Endothelial cell of umbilical vein (primary cell): ENCODE measurements around the gene BAZ1B. TPM values are rescaled to one million over a fixed set of nuclear protein-coding genes. Genes with fewer than 3 reads are reported as not detected.

Experiments
- BruUV-seq: library from RNA; stranded (reverse); fragments of 400-500 nt; replicated peaks from 2 replicates; lab custom pipeline; 2021; lab: Mats Ljungman, UMichigan
- CTCF ChIA-PET: fragments of 300-600, 350-600 bp; sonication (Branson Sonifier 250); formaldehyde crosslinking; loops from one replicate; lab custom pipeline; 2021; ENCODE audit warnings: antibody characterized with exemption, inconsistent platforms; lab: Charles Lee
- POLR2A ChIA-PET: fragments of 300-600, 350-600 bp; sonication (Branson Sonifier 250); formaldehyde crosslinking; loops from one replicate; lab custom pipeline; 2021; ENCODE audit warnings: antibody characterized with exemption, inconsistent platforms; lab: Charles Lee
- DNase-seq: peaks from one replicate; pipeline ENCODE4 v3.0.0-alpha.2; 2011; ENCODE audit warnings: low read depth, low spot score
- FAIRE-seq: peaks from 2 replicates; lab custom pipeline; 2011; peaks lifted over from hg19 to GRCh38; lab: Jason Lieb, UNC
- H2AFZ ChIP-seq: 2 replicates; pipeline ENCODE4 v1.6.0; 2012; ENCODE audit warnings: low read depth, low read length, control low read depth, inconsistent platforms
- H3K27ac ChIP-seq: 2 replicates; pipeline ENCODE4 v1.5.1; 2011; ENCODE audit warnings: low read depth, mild to moderate bottlenecking, control low read depth, low read length, moderate library complexity; ENCODE audit not compliant: insufficient read depth
- H3K27me3 ChIP-seq, 2 experiments: 2 replicates each; pipeline versions ENCODE4 v1.6.0 to v1.6.1; 2011; ENCODE audit warnings: low read length in 2 of 2, mixed read lengths in 1 of 2; ENCODE audit not compliant: control insufficient read depth in 2 of 2, insufficient read depth in 2 of 2
- H3K36me3 ChIP-seq, 2 experiments: 2 replicates in 1 of 2; 3 replicates in 1 of 2; pipeline ENCODE4 v1.5.1; 2011; ENCODE audit warnings: low read length in 2 of 2, mild to moderate bottlenecking in 1 of 2, moderate library complexity in 1 of 2; ENCODE audit not compliant: control insufficient read depth in 2 of 2, insufficient read depth in 2 of 2; ENCODE audit errors: extremely low read depth in 1 of 2
- H3K4me1 ChIP-seq: 3 replicates; pipeline ENCODE4 v1.5.1; 2011; ENCODE audit warnings: mild to moderate bottlenecking, low read length; ENCODE audit not compliant: control insufficient read depth, insufficient read depth; ENCODE audit errors: extremely low read depth
- H3K4me2 ChIP-seq: 2 replicates; pipeline ENCODE4 v1.6.1; 2011; ENCODE audit warnings: low read length, control low read depth, mixed read lengths; ENCODE audit not compliant: insufficient read depth
- H3K4me3 ChIP-seq, 3 experiments: fragments of 200-600 bp in 1 of 3; sonication (generic), shearing (Covaris generic) in 1 of 3; replicated peaks in 1 of 3; 2 replicates each; pipeline ENCODE4 v1.5.1; 2011 to 2016; ENCODE audit warnings: control low read depth in 3 of 3, low read length in 3 of 3, mild to moderate bottlenecking in 2 of 3, inconsistent platforms in 1 of 3, low read depth in 1 of 3, moderate library complexity in 1 of 3; ENCODE audit not compliant: insufficient read depth in 1 of 3
- H3K79me2 ChIP-seq: 2 replicates; pipeline ENCODE4 v1.6.0; 2012; ENCODE audit warnings: low read length, inconsistent platforms; ENCODE audit not compliant: control insufficient read depth, insufficient read depth
- H3K9ac ChIP-seq: replicated peaks from 2 replicates; pipeline ENCODE3; 2011; ENCODE audit warnings: low read length, control low read depth; ENCODE audit not compliant: insufficient read depth; ENCODE audit errors: extremely low read depth
- H3K9me1 ChIP-seq: replicated peaks from 3 replicates; pipeline ENCODE4 v1.6.0; 2011; ENCODE audit warnings: mild to moderate bottlenecking, low read length; ENCODE audit not compliant: control insufficient read depth, insufficient read depth; ENCODE audit errors: extremely low read depth
- H3K9me3 ChIP-seq: replicated peaks from 2 replicates; pipeline ENCODE4 v1.5.1; 2012; ENCODE audit warnings: low read length, inconsistent platforms; ENCODE audit not compliant: control insufficient read depth, insufficient read depth
- H4K20me1 ChIP-seq: replicated peaks from 2 replicates; pipeline ENCODE3; 2011; ENCODE audit warnings: mild to moderate bottlenecking, low read length; ENCODE audit not compliant: control insufficient read depth, insufficient read depth; ENCODE audit errors: extremely low read depth
- CTCF ChIP-seq, 2 donors: IDR thresholded peaks; 1 replicate in 1 of 2; 2 replicates in 1 of 2; pipeline ENCODE4 v1.5.1; 2011; ENCODE audit warnings: low read length in 2 of 2, mild to moderate bottlenecking in 2 of 2, moderate library complexity in 2 of 2, control low read depth in 1 of 2, inconsistent platforms in 1 of 2, low read depth in 1 of 2; ENCODE audit not compliant: insufficient read depth in 1 of 2; ENCODE audit errors: extremely low read depth in 1 of 2
- EZH2 ChIP-seq: IDR thresholded peaks from 2 replicates; pipeline ENCODE4 v1.6.1; 2012; ENCODE audit warnings: borderline replicate concordance, low read depth, mild to moderate bottlenecking, moderate library complexity, low read length, inconsistent platforms; ENCODE audit not compliant: severe bottlenecking
- GATA2 ChIP-seq: IDR thresholded peaks from 2 replicates; pipeline ENCODE4 v1.7.0; 2011; ENCODE audit warnings: low read depth, mild to moderate bottlenecking, moderate library complexity, mixed read lengths, low read length; ENCODE audit not compliant: insufficient read length, insufficient read depth
- MYC ChIP-seq: IDR thresholded peaks from one replicate; pipeline ENCODE4 v1.6.1; 2011; ENCODE audit warnings: mild to moderate bottlenecking, low read depth, low read length
- POLR2A ChIP-seq: IDR thresholded peaks from 2 replicates; pipeline ENCODE4 v1.6.1; 2012; ENCODE audit warnings: low read depth, mild to moderate bottlenecking, control low read depth, low read length
- POLR2AphosphoS5 ChIP-seq: IDR thresholded peaks from 2 replicates; pipeline ENCODE4 v1.6.1; 2012; ENCODE audit warnings: low read depth, mild to moderate bottlenecking, control low read depth, low read length, moderate library complexity; ENCODE audit not compliant: insufficient read depth
- dilution Hi-C: fragments of 300-500 bp; cut with MboI; formaldehyde crosslinking; loops from one replicate; pipeline ENCODE4 v1.15.0; 2019; ENCODE audit warnings: low sequenced_read_pairs; ENCODE audit not compliant: extremely low pct_ligation_motif_present
- intact Hi-C: fragments of 100-400 bp; cut with micrococcal nuclease; formaldehyde crosslinking; loops from one replicate; pipeline ENCODE4 v1.10.0; 2022
- polyA plus RNA-seq, 4 experiments: library from polyadenylated mRNA; depleted of rRNA in 3 of 4; stranded (reverse) in 3 of 4; unstranded in 1 of 4; fragments of >200 nt; gene quantifications; 2 replicates each; pipeline versions ENCODE4 v1.2.1 to v1.2.3, GENCODE V29; 2011 to 2012; ENCODE audit warnings: missing spikeins in 1 of 4
- total RNA-seq: library from RNA; stranded (reverse); gene quantifications from 2 replicates; pipeline ENCODE4 v1.2.3, GENCODE V29; 2021
- TF ChIP-seq, protein P1 (sequence below): IDR thresholded peaks from 2 replicates; pipeline ENCODE4 v1.6.1; 2011; ENCODE audit not compliant: insufficient read depth, insufficient read length

BAZ1B gene
- total and polyA plus RNA-seq, 2 donors (not counting 3 experiments of a cell fraction or from before 2014, with no cell fraction given) = 16.2 to 74.7 TPM

GRCh38 chr7:73504017-73504416 lies 18.1 kb downstream of the BAZ1B start:
- intact Hi-C loops = no loop called here
- Histone ChIP-seq H3K27ac (no peak overlapping the region), H3K4me2 (no peak overlapping the region), H3K9me1 (no peaks in the 10 kb centered on the region), H3K36me3 (peaks cover 22 to 24% of the 10 kb centered on the region in 2 experiments), H3K4me1 (no peaks in the 10 kb centered on the region), H3K79me2 (peaks cover 56% of the 10 kb centered on the region), H3K27me3 (no peaks in the 10 kb centered on the region), H3K9ac (no peak overlapping the region), H3K9me3 (no peaks in the 10 kb centered on the region), H2AFZ (no peak overlapping the region), H3K4me3 (no peak overlapping the region), H4K20me1 (peaks cover 3% of the 10 kb centered on the region)
- dilution Hi-C loops = no loop called here
- no peak for DNase-seq
- ChIA-PET CTCF (no interaction called here), POLR2A (no interaction called here)
- TF ChIP-seq CTCF (IDR thresholded peaks at IDR 0.05; ENCODE audit: extremely low read depth in 1 of 2, insufficient read depth in 1 of 2, low read depth in 1 of 2, low read length in 2 of 2) = no peak
- no peak for TF ChIP-seq EZH2
- TF ChIP-seq GATA2 = no peak
- TF ChIP-seq, protein P1, sequence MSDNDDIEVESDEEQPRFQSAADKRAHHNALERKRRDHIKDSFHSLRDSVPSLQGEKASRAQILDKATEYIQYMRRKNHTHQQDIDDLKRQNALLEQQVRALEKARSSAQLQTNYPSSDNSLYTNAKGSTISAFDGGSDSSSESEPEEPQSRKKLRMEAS = no peak
- TF ChIP-seq MYC = no peak
- TF ChIP-seq POLR2AphosphoS5 = no peak
- TF ChIP-seq POLR2A = no peak
- no peak for FAIRE-seq
- BruUV-seq = no TSS peak
